Smooth muscle cell of the pulmonary artery (primary cell): ENCODE results near the gene OR51V1. TPM values are rescaled to one million over a fixed set of nuclear protein-coding genes. Genes with fewer than 3 reads are reported as not detected.

Source experiments
- total RNA-seq: library from RNA; depleted of rRNA; stranded (reverse); fragments of >200 nt; gene quantifications from 2 replicates; pipeline ENCODE4 v1.2.3, GENCODE V29; 2014

OR51V1 gene
- total RNA-seq, result not detected in 2 replicates

GRCh38 chr11:5200582-5200981 lies at the start of gene OR51V1:
OR51V1 (minus strand) TSS chr11:5200682; CDS start chr11:5200682, 0 bp downstream.

GRCh38 chr11:5249807-5250396 lies 49.4 kb upstream of the OR51V1 start, which contains the start of gene HBG1:
HBG1 (minus strand) TSS chr11:5249857; CDS start chr11:5249804, 53 bp downstream.

GRCh38 chr11:5234381-5234834 lies 33.9 kb upstream of the OR51V1 start, which contains the start of gene HBD:
HBD (minus strand) TSS chr11:5234483; CDS start chr11:5234433, 50 bp downstream.

GRCh38 chr11:5226732-5227310 lies 26.3 kb upstream of the OR51V1 start, which contains the start of gene HBB:
HBB (minus strand) TSS chr11:5227071; CDS start chr11:5227021, 50 bp downstream.

GRCh38 chr11:5154657-5155056 lies 45.8 kb downstream of the OR51V1 start, which contains the start of gene OR52A1:
OR52A1 (minus strand) TSS chr11:5154757; CDS start chr11:5152369, 2,388 bp downstream.

Other genes starting within 250 kb of the OR51V1 start
- not detected in 2 replicates for gene OR51A2, start 245.0 kb downstream of the OR51V1 start, total RNA-seq
- not detected in 2 replicates for gene OR51L1, start 205.8 kb downstream of the OR51V1 start, total RNA-seq
- gene OR52J3, start 154.2 kb downstream of the OR51V1 start, total RNA-seq, result not detected in 2 replicates
- not detected in 2 replicates for gene OR52E2, start 141.1 kb downstream of the OR51V1 start, total RNA-seq
- not detected in 2 replicates for gene OR52E1, start 131.1 kb downstream of the OR51V1 start, total RNA-seq
- not detected in 2 replicates for gene OR52A5, start 62.3 kb downstream of the OR51V1 start, total RNA-seq
- gene OR52A1, start 45.9 kb downstream of the OR51V1 start, total RNA-seq, result not detected in 2 replicates
- not detected in 2 replicates for gene HBB, start 26.4 kb upstream of the OR51V1 start, total RNA-seq
- gene HBD, start 33.8 kb upstream of the OR51V1 start, total RNA-seq, result 0.33 and 0.36 TPM in 2 replicates
- gene HBG1, start 49.2 kb upstream of the OR51V1 start, total RNA-seq, result not detected in 2 replicates
- not detected in 2 replicates for gene HBG2, start 54.1 kb upstream of the OR51V1 start, total RNA-seq
- gene HBE1, start 69.3 kb upstream of the OR51V1 start, total RNA-seq, result not detected in 2 replicates
- gene OR51B4, start 101.3 kb upstream of the OR51V1 start, total RNA-seq, result 0.20 TPM in 1 of 2 replicates, not detected in the other
- gene OR51B2, start 123.6 kb upstream of the OR51V1 start, total RNA-seq, result 0.13 TPM in 2 replicates
- gene OR51B5, start 142.8 kb upstream of the OR51V1 start, total RNA-seq, result 0.13 and 0.17 TPM in 2 replicates
- gene OR51B6, start 150.8 kb upstream of the OR51V1 start, total RNA-seq, result not detected in 2 replicates
- not detected in 2 replicates for gene OR51M1, start 183.1 kb upstream of the OR51V1 start, total RNA-seq
- not detected in 2 replicates for gene OR51Q1, start 221.4 kb upstream of the OR51V1 start, total RNA-seq
- not detected in 2 replicates for gene OR51I1, start 240.8 kb upstream of the OR51V1 start, total RNA-seq
- gene OR51I2, start 248.6 kb upstream of the OR51V1 start, total RNA-seq, result not detected in 2 replicates